PC-9 (cell line): ENCODE measurements around the gene PAFAH2. TPM values are rescaled to one million over a fixed set of nuclear protein-coding genes. Genes with fewer than 3 reads are reported as not detected.

Experiments
- BruUV-seq: library from RNA; stranded (reverse); fragments of 400-500 nt; replicated peaks from 2 replicates; lab custom pipeline; 2021; lab: Mats Ljungman, UMichigan
- CTCF ChIA-PET: fragments of 300-600 bp; sonication (Branson Sonifier 250); formaldehyde crosslinking; loops from one replicate; lab custom pipeline; 2022; ENCODE audit warnings: antibody characterized with exemption; lab: Charles Lee
- POLR2A ChIA-PET: fragments of 300-600 bp; sonication (Branson Sonifier 250); formaldehyde crosslinking; loops from one replicate; lab custom pipeline; 2022; ENCODE audit warnings: antibody characterized with exemption; ENCODE audit not compliant: unreplicated experiment; lab: Charles Lee
- DNase-seq, 2 experiments: peaks; one replicate each; pipeline versions ENCODE4 v3.0.0 to v3.0.0-alpha.2; 2015 to 2022; ENCODE audit warnings: mixed read lengths in 1 of 2
- H2AFZ ChIP-seq: fragments of 200-600 bp; sonication (generic); 2 replicates; pipeline ENCODE4 v1.8.1; 2017; ENCODE audit warnings: antibody characterized with exemption
- H3F3A ChIP-seq: fragments of 200-600 bp; sonication (generic); 2 replicates; pipeline ENCODE4 v1.8.1; 2017; ENCODE audit warnings: antibody characterized with exemption, mild to moderate bottlenecking, low read depth; ENCODE audit not compliant: insufficient read depth
- H3K27ac ChIP-seq: fragments of 200-600 bp; sonication (generic); 2 replicates; pipeline ENCODE4 v1.6.1; 2016; ENCODE audit warnings: mixed run types
- H3K27me3 ChIP-seq: fragments of 200-600 bp; sonication (generic); 2 replicates; pipeline ENCODE4 v1.6.1; 2016; ENCODE audit warnings: low read depth, mixed run types; ENCODE audit not compliant: insufficient read depth
- H3K36me3 ChIP-seq: fragments of 200-600 bp; sonication (generic); 2 replicates; pipeline ENCODE4 v1.6.1; 2016; ENCODE audit warnings: low read depth, mixed run types
- H3K4me1 ChIP-seq: fragments of 200-600 bp; sonication (generic); replicated peaks from 2 replicates; pipeline ENCODE4 v1.6.1; 2016; ENCODE audit warnings: mixed run types; ENCODE audit not compliant: insufficient read depth
- H3K4me2 ChIP-seq: fragments of 200-600 bp; sonication (generic); 2 replicates; pipeline ENCODE4 v1.6.1; 2017; ENCODE audit warnings: mixed run types
- H3K4me3 ChIP-seq: fragments of 200-600 bp; sonication (generic); 2 replicates; pipeline ENCODE4 v1.6.1; 2016; ENCODE audit warnings: mixed run types
- H3K79me2 ChIP-seq: fragments of 200-600 bp; sonication (generic); 2 replicates; pipeline ENCODE4 v1.6.1; 2017; ENCODE audit warnings: low read depth, mixed run types
- H3K9me2 ChIP-seq: fragments of 200-600 bp; sonication (generic); 2 replicates; pipeline ENCODE4 v1.8.1; 2017; ENCODE audit warnings: mild to moderate bottlenecking; ENCODE audit not compliant: insufficient read depth
- H3K9me3 ChIP-seq: fragments of 200-600 bp; sonication (generic); 2 replicates; pipeline ENCODE4 v1.8.1; 2016; ENCODE audit warnings: low read depth; ENCODE audit not compliant: insufficient read depth
- H4K20me1 ChIP-seq: fragments of 200-600 bp; sonication (generic); 2 replicates; pipeline ENCODE4 v1.8.1; 2017; ENCODE audit not compliant: insufficient read depth
- EZH2 ChIP-seq: fragments of 200-600 bp; sonication (generic); IDR thresholded peaks from 2 replicates; pipeline ENCODE4 v1.8.0; 2017; ENCODE audit warnings: antibody characterized with exemption, low read depth
- intact Hi-C: fragments of 100-400 bp; cut with micrococcal nuclease; formaldehyde crosslinking; loops from one replicate; pipeline ENCODE4 v1.10.0; 2022; ENCODE audit not compliant: unreplicated experiment
- total RNA-seq: library from RNA; stranded (reverse); gene quantifications from 2 replicates; pipeline ENCODE4 v1.2.3, GENCODE V29; 2021
- TF ChIP-seq, protein P1 (sequence below): fragments of 200-600 bp; sonication (generic); conservative IDR thresholded peaks from 2 replicates; pipeline ENCODE4 v1.6.1; 2017; ENCODE audit warnings: mixed run types, antibody characterized with exemption, mild to moderate bottlenecking, moderate library complexity

The PAFAH2 gene
- total RNA-seq, 1 experiment from 2014 or later: 13.9 TPM

DNA sequence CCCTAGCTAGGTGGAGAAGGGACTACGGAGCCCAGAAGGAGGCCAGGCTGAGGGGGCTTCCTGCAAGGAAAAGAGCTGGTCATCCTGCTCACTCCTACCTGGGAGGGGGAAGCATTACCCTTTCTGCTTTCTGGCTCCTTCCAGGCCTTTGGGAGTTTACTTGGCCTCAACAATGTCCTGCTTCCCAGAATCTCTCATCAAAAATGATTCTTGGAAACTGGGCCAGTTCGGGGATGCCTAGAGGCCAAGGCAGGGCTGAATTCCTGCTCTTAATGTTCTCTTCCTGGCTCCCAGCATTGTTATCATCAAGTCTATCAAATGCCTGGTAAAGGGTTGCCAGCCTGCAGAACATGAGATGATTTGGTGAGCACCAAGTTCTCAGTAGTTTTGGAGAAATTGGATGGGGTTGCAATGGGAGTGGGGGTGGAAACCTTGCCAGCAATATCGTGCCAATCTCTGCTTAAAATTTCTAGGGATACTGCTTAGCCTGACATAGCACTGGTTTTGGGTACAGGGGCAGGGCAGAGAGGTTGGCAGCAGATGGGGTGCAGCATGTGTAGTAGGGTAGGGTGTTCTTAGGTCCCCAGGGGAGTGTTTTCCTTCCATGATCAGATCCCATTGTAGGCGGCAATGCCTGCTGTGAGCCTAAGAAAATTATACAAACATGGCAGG, 7.7 kb upstream of the PAFAH2 start:
- POLR2A ChIA-PET: interaction anchor here (0.8 kb wide), 1 partner anchor 1220 kb away, joined by 4 read pairs; no protein-coding TSS in a partner anchor
- Histone ChIP-seq H3K79me2 (no peaks in the 10 kb centered on the region), H3K4me1 (no peaks in the 10 kb centered on the region), H4K20me1 (no peaks in the 10 kb centered on the region), H3K4me3 (no peak overlapping the region), H3K36me3 (no peaks in the 10 kb centered on the region), H3K9me3 (no peaks in the 10 kb centered on the region), H3K27me3 (no peaks in the 10 kb centered on the region), H3K4me2 (no peak overlapping the region), H3K27ac (no peak overlapping the region), H2AFZ (no peak overlapping the region), H3F3A (no peaks in the 10 kb centered on the region), H3K9me2 (no peaks in the 10 kb centered on the region)
- TF ChIP-seq, protein P1, sequence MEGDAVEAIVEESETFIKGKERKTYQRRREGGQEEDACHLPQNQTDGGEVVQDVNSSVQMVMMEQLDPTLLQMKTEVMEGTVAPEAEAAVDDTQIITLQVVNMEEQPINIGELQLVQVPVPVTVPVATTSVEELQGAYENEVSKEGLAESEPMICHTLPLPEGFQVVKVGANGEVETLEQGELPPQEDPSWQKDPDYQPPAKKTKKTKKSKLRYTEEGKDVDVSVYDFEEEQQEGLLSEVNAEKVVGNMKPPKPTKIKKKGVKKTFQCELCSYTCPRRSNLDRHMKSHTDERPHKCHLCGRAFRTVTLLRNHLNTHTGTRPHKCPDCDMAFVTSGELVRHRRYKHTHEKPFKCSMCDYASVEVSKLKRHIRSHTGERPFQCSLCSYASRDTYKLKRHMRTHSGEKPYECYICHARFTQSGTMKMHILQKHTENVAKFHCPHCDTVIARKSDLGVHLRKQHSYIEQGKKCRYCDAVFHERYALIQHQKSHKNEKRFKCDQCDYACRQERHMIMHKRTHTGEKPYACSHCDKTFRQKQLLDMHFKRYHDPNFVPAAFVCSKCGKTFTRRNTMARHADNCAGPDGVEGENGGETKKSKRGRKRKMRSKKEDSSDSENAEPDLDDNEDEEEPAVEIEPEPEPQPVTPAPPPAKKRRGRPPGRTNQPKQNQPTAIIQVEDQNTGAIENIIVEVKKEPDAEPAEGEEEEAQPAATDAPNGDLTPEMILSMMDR: no peak
- TF ChIP-seq EZH2: no peak
- DNase-seq: no peak
- intact Hi-C loops: no loop called here
- BruUV-seq: no TSS peak
- CTCF ChIA-PET: no interaction called here

DNA sequence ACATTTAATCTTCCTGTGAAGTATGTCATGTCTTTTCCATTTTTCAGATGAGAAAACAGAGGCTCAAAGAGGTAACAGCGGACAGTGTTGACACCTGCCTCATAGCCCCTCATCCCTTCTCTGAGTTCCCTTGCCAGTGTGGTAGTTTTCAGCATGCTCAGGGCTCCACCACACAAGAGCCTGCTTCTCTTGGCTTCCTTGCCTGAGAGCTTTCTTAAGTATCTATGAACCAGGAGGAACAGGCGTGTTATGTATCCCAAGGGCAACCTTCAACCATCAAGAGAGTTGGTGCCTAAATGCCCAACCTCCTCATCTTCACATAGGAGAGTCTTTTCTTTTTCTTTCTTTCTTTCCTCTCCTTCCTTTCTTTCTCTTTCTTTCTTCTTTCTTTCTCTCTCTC, 5.9 kb upstream of the PAFAH2 start:
- Histone ChIP-seq H3K27ac (no peak overlapping the region), H3K4me1 (no peaks in the 10 kb centered on the region), H3K9me2 (no peaks in the 10 kb centered on the region), H3K4me2 (no peak overlapping the region), H3K27me3 (no peaks in the 10 kb centered on the region), H3K36me3 (no peaks in the 10 kb centered on the region), H3K4me3 (no peak overlapping the region), H3K79me2 (no peaks in the 10 kb centered on the region), H4K20me1 (no peaks in the 10 kb centered on the region), H3F3A (no peaks in the 10 kb centered on the region), H2AFZ (no peak overlapping the region), H3K9me3 (no peaks in the 10 kb centered on the region)
- TF ChIP-seq EZH2: no peak
- TF ChIP-seq, protein P1: no peak
- DNase-seq: no peak
- BruUV-seq: no TSS peak
- intact Hi-C loops: no loop called here
- ChIA-PET POLR2A (interaction anchor here (0.5 kb wide), 1 partner anchor 107 kb away, joined by 3 read pairs; no protein-coding TSS in a partner anchor), CTCF (interaction anchor here (0.5 to 0.9 kb wide), 2 partner anchors 108 to 560 kb away, joined by 4 read pairs; no protein-coding TSS in a partner anchor)

DNA sequence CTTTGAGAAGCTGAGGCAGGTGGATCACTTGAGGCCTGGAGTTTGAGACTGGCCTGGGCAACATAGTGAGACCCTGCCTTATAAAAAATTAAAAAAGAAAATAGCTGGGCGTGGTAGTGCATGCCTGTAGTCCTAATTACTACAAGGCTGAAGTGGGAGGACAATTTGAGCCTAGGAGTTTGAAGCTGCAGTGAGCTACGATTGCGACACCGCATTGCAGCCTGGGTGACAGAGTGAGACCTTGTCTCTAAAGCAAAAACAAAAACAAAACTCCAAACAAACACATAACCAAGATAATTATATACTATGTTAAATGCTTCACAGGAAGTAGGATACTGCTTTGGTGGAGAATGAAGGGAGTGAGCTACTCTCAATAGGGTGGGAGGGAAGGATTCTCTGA, 5.4 kb upstream of the PAFAH2 start:
- Histone ChIP-seq H3K27ac (no peak overlapping the region), H3F3A (no peaks in the 10 kb centered on the region), H3K4me3 (no peak overlapping the region), H3K4me1 (peaks cover 4% of the 10 kb centered on the region), H3K9me3 (no peaks in the 10 kb centered on the region), H3K4me2 (no peak overlapping the region), H2AFZ (no peak overlapping the region), H3K79me2 (no peaks in the 10 kb centered on the region), H3K9me2 (no peaks in the 10 kb centered on the region), H3K36me3 (no peaks in the 10 kb centered on the region), H4K20me1 (no peaks in the 10 kb centered on the region), H3K27me3 (no peaks in the 10 kb centered on the region)
- no peak for TF ChIP-seq EZH2
- TF ChIP-seq, protein P1: no peak
- ChIA-PET CTCF (interaction anchor here (0.5 to 0.9 kb wide), 2 partner anchors 107 to 560 kb away, joined by 4 read pairs; no protein-coding TSS in a partner anchor), POLR2A (interaction anchor here (0.5 kb wide), 1 partner anchor 106 kb away, joined by 3 read pairs; no protein-coding TSS in a partner anchor)
- intact Hi-C loops: no loop called here
- no peak for DNase-seq
- BruUV-seq: no TSS peak
